SK-N-SH (cell line): ENCODE results near the gene KLK12. TPM values are rescaled to one million over a fixed set of nuclear protein-coding genes. Genes with fewer than 3 reads are reported as not detected.

Source experiments
- CTCF ChIA-PET: fragments of 300-600, 350-600 bp; formaldehyde crosslinking; extraction: SDS; loops from one replicate; lab custom pipeline; 2021; lab: Yijun Ruan, JAX
- POLR2A ChIA-PET: fragments of 350-600 bp; sonication (Branson Sonifier 250); formaldehyde crosslinking; extraction: SDS; loops from one replicate; lab custom pipeline; 2020; ENCODE audit warnings: antibody characterized with exemption, inconsistent platforms; lab: Yijun Ruan, JAX
- DNase-seq: peaks from one replicate; pipeline ENCODE4 v3.0.0; 2012
- H2AFZ ChIP-seq: fragments of 200-600 bp; sonication (generic); 2 replicates; pipeline ENCODE4 v1.8.1; 2016; ENCODE audit warnings: antibody characterized with exemption, mild to moderate bottlenecking, low read depth
- H3F3A ChIP-seq: fragments of 200-600 bp; sonication (generic); replicated peaks from 2 replicates; pipeline ENCODE3; 2016; ENCODE audit warnings: antibody characterized with exemption, mild to moderate bottlenecking; ENCODE audit not compliant: insufficient read depth
- H3K27ac ChIP-seq, 2 experiments: fragments of 200-500 bp in 1 of 2; fragments of 200-600 bp in 1 of 2; sonication (Bioruptor generic) in 1 of 2; sonication (generic), shearing (Covaris generic) in 1 of 2; 2 replicates each; pipeline versions ENCODE4 v1.5.1 to v1.6.1; 2014 to 2016; ENCODE audit warnings: low read depth in 2 of 2, inconsistent platforms in 1 of 2, low read length in 1 of 2, mild to moderate bottlenecking in 1 of 2, mixed read lengths in 1 of 2
- H3K27me3 ChIP-seq: fragments of 200-600 bp; sonication (generic), shearing (Covaris generic); 2 replicates; pipeline ENCODE4 v1.6.1; 2016; ENCODE audit warnings: mixed run types; ENCODE audit not compliant: insufficient read depth
- H3K36me3 ChIP-seq, 2 experiments: fragments of 200-500 bp in 1 of 2; fragments of 200-600 bp in 1 of 2; sonication (Bioruptor generic) in 1 of 2; sonication (generic) in 1 of 2; replicated peaks in 1 of 2; 2 replicates each; pipeline versions ENCODE3 to v1.5.1; 2014 to 2016; ENCODE audit warnings: low read length in 1 of 2, mild to moderate bottlenecking in 1 of 2; ENCODE audit not compliant: insufficient read depth in 2 of 2, control insufficient read depth in 1 of 2
- H3K4me1 ChIP-seq, 2 experiments: fragments of 200-500 bp in 1 of 2; fragments of 200-600 bp in 1 of 2; sonication (Bioruptor generic) in 1 of 2; sonication (generic), shearing (Covaris generic) in 1 of 2; 2 replicates each; pipeline versions ENCODE4 v1.5.1 to v1.6.1; 2014 to 2016; ENCODE audit warnings: low read depth in 1 of 2, low read length in 1 of 2, mixed run types in 1 of 2; ENCODE audit not compliant: insufficient read depth in 2 of 2, control insufficient read depth in 1 of 2
- H3K4me2 ChIP-seq: fragments of 200-600 bp; sonication (generic), shearing (Covaris generic); 2 replicates; pipeline ENCODE4 v1.6.1; 2017; ENCODE audit warnings: mixed run types
- H3K4me3 ChIP-seq, 2 experiments: fragments of 200-500 bp in 1 of 2; fragments of 200-600 bp in 1 of 2; sonication (Bioruptor generic) in 1 of 2; sonication (generic), shearing (Covaris generic) in 1 of 2; 2 replicates each; pipeline versions ENCODE4 v1.5.1 to v1.8.1; 2014 to 2016; ENCODE audit warnings: low read depth in 2 of 2, inconsistent platforms in 1 of 2, low read length in 1 of 2, mild to moderate bottlenecking in 1 of 2, mixed read lengths in 1 of 2, moderate library complexity in 1 of 2
- H3K79me2 ChIP-seq: fragments of 200-600 bp; sonication (generic); 2 replicates; pipeline ENCODE4 v1.8.1; 2017; ENCODE audit warnings: mild to moderate bottlenecking; ENCODE audit not compliant: insufficient read depth
- H3K9ac ChIP-seq: fragments of 200-600 bp; sonication (generic); 2 replicates; pipeline ENCODE4 v1.6.1; 2017; ENCODE audit warnings: mixed run types
- H3K9me2 ChIP-seq: fragments of 200-600 bp; sonication (generic); 2 replicates; pipeline ENCODE4 v1.6.1; 2017; ENCODE audit warnings: mixed run types
- H3K9me3 ChIP-seq: fragments of 200-600 bp; sonication (generic); 2 replicates; pipeline ENCODE4 v1.6.1; 2017; ENCODE audit warnings: mixed run types, mild to moderate bottlenecking, moderate library complexity
- H4K20me1 ChIP-seq: fragments of 200-600 bp; sonication (generic); 2 replicates; pipeline ENCODE4 v1.6.1; 2017; ENCODE audit warnings: mild to moderate bottlenecking, mixed run types; ENCODE audit not compliant: insufficient read depth
- ELF1 ChIP-seq: IDR thresholded peaks from 2 replicates; pipeline ENCODE4 v1.4.0; 2012
- EP300 ChIP-seq, 2 experiments: IDR thresholded peaks; 2 replicates each; pipeline versions ENCODE4 v1.4.0 to v1.6.1; 2012; ENCODE audit warnings: borderline replicate concordance in 1 of 2, low read depth in 1 of 2, low read length in 1 of 2
- FOXM1 ChIP-seq: IDR thresholded peaks from 2 replicates; pipeline ENCODE4 v1.4.0; 2012; ENCODE audit warnings: low read depth, mild to moderate bottlenecking
- GABPA ChIP-seq: IDR thresholded peaks from 2 replicates; pipeline ENCODE4 v1.4.0; 2012; ENCODE audit warnings: low read depth, mild to moderate bottlenecking
- JUND ChIP-seq: IDR thresholded peaks from 2 replicates; pipeline ENCODE4 v1.4.0; 2012
- NRF1 ChIP-seq: IDR thresholded peaks from 2 replicates; pipeline ENCODE4 v1.6.1; 2012; ENCODE audit warnings: low read depth, mild to moderate bottlenecking, low read length
- REST ChIP-seq: IDR thresholded peaks from 2 replicates; pipeline ENCODE4 v1.6.1; 2012; ENCODE audit warnings: mild to moderate bottlenecking, low read depth, low read length, moderate library complexity
- RFX5 ChIP-seq: IDR thresholded peaks from 2 replicates; pipeline ENCODE4 v1.6.1; 2012; ENCODE audit warnings: mild to moderate bottlenecking, improper control_type of control experiment, low read length
- RXRA ChIP-seq: IDR thresholded peaks from 2 replicates; pipeline ENCODE4 v1.4.0; 2012; ENCODE audit warnings: low read depth, mild to moderate bottlenecking, borderline replicate concordance
- SMC3 ChIP-seq: IDR thresholded peaks from 2 replicates; pipeline ENCODE4 v1.6.1; 2012; ENCODE audit warnings: low read depth, low read length, improper control_type of control experiment
- TCF12 ChIP-seq: IDR thresholded peaks from 2 replicates; pipeline ENCODE4 v1.4.0; 2012
- USF2 ChIP-seq: fragments of 150-350 bp; IDR thresholded peaks from 2 replicates; pipeline ENCODE4 v1.6.1; 2017; ENCODE audit warnings: antibody characterized with exemption, low read length, low read depth, borderline replicate concordance
- YY1 ChIP-seq: IDR thresholded peaks from 2 replicates; pipeline ENCODE4 v1.4.0; 2012; ENCODE audit warnings: low read depth, mild to moderate bottlenecking
- WGBS: methylation state at CpG from one replicate; pipeline ENCODE4 v1.1.6; 2017; ENCODE audit warnings: low lambda C conversion rate; 5-methylcytosine and 5-hydroxymethylcytosine counted together
- polyA plus RNA-seq, 3 experiments: library from polyadenylated mRNA; depleted of rRNA; stranded (reverse); fragments of >200 nt; gene quantifications; 2 replicates each; pipeline ENCODE4 v1.2.3, GENCODE V29; 2012

KLK12 gene
- polyA plus RNA-seq, 1 of the 3 experiments (the other 2 are of a cell fraction), result not detected

GRCh38 chr19:51083181-51083580 is 48.4 kb upstream of the KLK12 start:
- H3K9ac ChIP-seq, result no peak overlapping the region
- no peaks in the 10 kb centered on the region for H3K79me2 ChIP-seq
- H2AFZ ChIP-seq, result no peak overlapping the region
- H3K9me3 ChIP-seq, result no peaks in the 10 kb centered on the region
- no peaks in the 10 kb centered on the region for H3K36me3 ChIP-seq
- CTCF ChIA-PET, result no interaction called here
- H3K4me3 ChIP-seq, result no peak overlapping the region
- H3F3A ChIP-seq, result no peaks in the 10 kb centered on the region
- no peak for TF ChIP-seq NRF1
- no peak for DNase-seq
- H3K4me1 ChIP-seq, result no peaks in the 10 kb centered on the region
- no peak overlapping the region for H3K27ac ChIP-seq
- H4K20me1 ChIP-seq, result no peaks in the 10 kb centered on the region
- peaks cover 23% of the 10 kb centered on the region; the same call in 1 of the 2 replicates for H3K27me3 ChIP-seq
- 4% methylated on average over 4 of the region's 4 CpGs for WGBS
- H3K4me2 ChIP-seq, result no peak overlapping the region
- POLR2A ChIA-PET, result no interaction called here
- H3K9me2 ChIP-seq, result no peaks in the 10 kb centered on the region

GRCh38 chr19:51082611-51083010 is 47.8 kb upstream of the KLK12 start, which contains the start of gene KLK14:
Gene KLK14 (minus strand): TSS chr19:51082887. CDS start chr19:51082614, 273 bp downstream.
- POLR2A ChIA-PET, result no interaction called here
- no peak within 1 kb of the TSS for H3K9ac ChIP-seq
- no peaks in the 10 kb centered on the region for H3K9me2 ChIP-seq
- H3K27me3 ChIP-seq, result peaks cover 23% of the 10 kb centered on the region; the same call in 1 of the 2 replicates
- H3K4me3 ChIP-seq, result no peak within 1 kb of the TSS
- H3K79me2 ChIP-seq, result no peaks in the 10 kb centered on the region
- H3K4me2 ChIP-seq, result no peak within 1 kb of the TSS
- no peak for DNase-seq
- H3F3A ChIP-seq, result no peaks in the 10 kb centered on the region
- no peaks in the 10 kb centered on the region for H3K36me3 ChIP-seq
- H3K4me1 ChIP-seq, result no peaks in the 10 kb centered on the region
- no peak within 1 kb of the TSS for H2AFZ ChIP-seq
- TF ChIP-seq USF2 (no peak), RXRA (no peak), GABPA (no peak), FOXM1 (no peak), RFX5 (no peak), SMC3 (no peak), JUND (no peak), EP300 (IDR thresholded peaks at IDR 0.05; ENCODE audit: borderline replicate concordance in 1 of 2, low read depth in 1 of 2, low read length in 1 of 2) (no peak), REST (no peak), ELF1 (no peak), YY1 (no peak), TCF12 (no peak)
- no peaks in the 10 kb centered on the region for H4K20me1 ChIP-seq
- CTCF ChIA-PET, result no interaction called here
- whole genome bisulfite sequencing, result 7% methylated on average over 6 of the region's 7 CpGs
- H3K9me3 ChIP-seq, result no peaks in the 10 kb centered on the region
- H3K27ac ChIP-seq, result no peak within 1 kb of the TSS
